ENCODE data around the gene PEPD. TPM values are rescaled to one million over a fixed set of nuclear protein-coding genes. Genes with fewer than 3 reads are reported as not detected.

Gene PEPD
- total RNA-seq, 1 experiment from 2014 or later = 40.5 TPM

DNA sequence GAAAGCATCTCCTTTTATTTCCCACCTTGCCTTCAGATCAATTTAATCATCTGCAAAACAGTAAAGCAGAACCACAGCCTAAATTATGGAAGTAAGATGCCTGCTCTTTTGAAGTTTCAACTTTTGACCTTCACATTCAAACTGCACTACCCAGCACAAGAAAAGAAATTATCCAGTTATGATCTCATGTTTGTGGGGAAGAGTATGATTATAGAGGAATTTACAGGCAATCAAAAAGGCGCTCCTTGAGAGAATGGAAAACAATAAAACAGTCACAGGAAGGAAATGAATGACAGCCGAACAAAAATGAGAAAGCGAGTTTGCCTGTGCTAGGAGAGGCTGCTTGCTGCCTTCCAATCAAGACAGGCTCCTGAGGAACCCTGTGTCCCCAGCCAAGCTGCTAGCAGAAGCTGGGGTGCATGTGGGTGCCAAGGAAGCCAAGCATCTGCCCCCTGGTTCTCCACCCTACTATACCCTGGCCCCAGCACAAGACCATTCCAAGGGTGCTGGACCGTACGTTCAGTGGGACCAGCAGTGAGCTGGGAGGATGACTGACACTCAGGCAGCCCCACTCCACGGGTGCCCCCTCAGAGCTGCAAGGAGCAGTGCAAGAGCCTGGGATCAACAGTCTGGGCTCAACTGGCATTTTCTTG, 47.8 kb downstream of the PEPD start:
- DNase-seq (ENCODE audit: low read depth, low spot score) (no peak), ATAC-seq (no peak)
- intact Hi-C loops (cut with micrococcal nuclease) = no loop called here
- Histone ChIP-seq H3K36me3 (ENCODE audit: control insufficient read depth in 1 of 2, insufficient read depth in 2 of 2, low read length in 2 of 2) (peaks cover 0 to 3% of the 10 kb centered on the region in 2 experiments; a peak in 1 of 4 replicates), H4K20me1 (ENCODE audit: insufficient read depth) (no peaks in the 10 kb centered on the region), H3K4me3 (replicated peaks in 1 of 2; ENCODE audit: low read depth in 1 of 2, low read length in 2 of 2) (no peak overlapping the region), H3K4me1 (ENCODE audit: control insufficient read depth in 1 of 2, insufficient read depth in 2 of 2, low read length in 2 of 2) (peaks cover 0 to 6% of the 10 kb centered on the region in 2 experiments; a peak in 1 of 4 replicates), H3K79me2 (ENCODE audit: insufficient read depth, low read length) (no peaks in the 10 kb centered on the region), H2AFZ (ENCODE audit: low read depth, low read length, poor library complexity, severe bottlenecking) (no peak overlapping the region), H3K27me3 (ENCODE audit: insufficient read depth, low read length) (no peaks in the 10 kb centered on the region), H3K9me3 (ENCODE audit: control insufficient read depth in 1 of 2, insufficient read depth in 1 of 2, low read depth in 1 of 2, low read length in 2 of 2) (no peaks in the 10 kb centered on the region), H3K9me2 (ENCODE audit: insufficient read depth) (no peaks in the 10 kb centered on the region), H3K27ac (ENCODE audit: low read depth, low read length) (no peak overlapping the region), H3K4me2 (ENCODE audit: low read length) (no peak overlapping the region), H3K9ac (ENCODE audit: low read length) (no peak overlapping the region)
- TF ChIP-seq EZH2 (IDR thresholded peaks at IDR 0.05) = no peak
- no peak for TF ChIP-seq YY1 (IDR thresholded peaks at IDR 0.05; ENCODE audit: extremely low read depth, insufficient replicate concordance, low read depth, low read length)
- no TSS peak for BruUV-seq (replicated peaks)
- ChIA-PET RAD21 (ENCODE audit: low non-redundant PET in 1 of 2, low total read pairs in 2 of 2, uncharacterized antibody in 2 of 2, unreplicated experiment in 2 of 2) (no interaction called here), POLR2A (no interaction called here), CTCF (no interaction called here)

DNA sequence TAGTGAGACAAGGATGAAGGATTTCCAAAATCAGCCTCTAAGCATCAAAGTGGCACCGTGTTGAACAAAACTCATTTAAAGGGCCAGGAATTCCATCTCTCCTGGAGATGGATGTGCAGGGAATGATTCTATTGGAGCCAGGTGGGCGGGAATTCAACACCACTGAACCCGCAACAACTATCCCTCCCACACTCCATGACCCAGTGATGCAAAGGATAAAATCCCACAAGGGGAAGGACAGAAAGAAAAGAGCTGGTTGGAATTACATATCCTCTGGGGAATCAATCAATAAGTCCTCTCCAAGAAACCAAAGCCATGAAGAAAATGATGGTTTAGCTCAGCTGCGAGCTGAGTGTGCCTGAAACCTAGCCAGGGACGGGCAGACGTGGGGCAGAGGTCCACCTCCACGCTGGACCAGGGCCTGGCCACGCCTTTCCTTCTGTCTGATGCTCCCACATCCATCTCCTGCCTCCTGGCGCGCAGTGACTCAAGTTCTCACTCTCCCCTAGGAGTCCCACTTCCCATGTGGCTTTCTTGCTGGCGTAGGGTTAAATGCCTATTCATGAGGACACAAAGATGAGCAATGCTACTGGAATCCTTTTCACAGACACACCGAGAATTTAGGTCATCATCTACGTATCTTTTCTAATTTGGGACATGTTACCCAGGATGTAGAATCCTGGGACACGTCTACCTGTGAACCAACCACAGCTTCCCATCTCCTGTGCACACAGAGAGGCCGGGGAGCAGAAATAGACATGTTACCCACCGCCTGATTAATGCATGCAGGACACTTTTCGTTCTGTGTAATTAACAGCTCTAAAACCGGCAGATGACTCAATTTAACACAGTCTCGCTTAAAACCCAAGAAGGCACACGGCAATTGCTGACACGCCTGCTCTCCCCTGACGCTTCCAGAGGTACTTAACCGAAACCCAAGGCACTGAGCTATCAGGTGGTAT, 48.6 kb downstream of the PEPD start:
- ChIA-PET RAD21 (ENCODE audit: low non-redundant PET in 1 of 2, low total read pairs in 2 of 2, uncharacterized antibody in 2 of 2, unreplicated experiment in 2 of 2) (no interaction called here), POLR2A (no interaction called here), CTCF (no interaction called here)
- Histone ChIP-seq H3K79me2 (ENCODE audit: insufficient read depth, low read length) (no peaks in the 10 kb centered on the region), H3K9me3 (ENCODE audit: control insufficient read depth in 1 of 2, insufficient read depth in 1 of 2, low read depth in 1 of 2, low read length in 2 of 2) (no peaks in the 10 kb centered on the region), H2AFZ (ENCODE audit: low read depth, low read length, poor library complexity, severe bottlenecking) (no peak overlapping the region), H3K9me2 (ENCODE audit: insufficient read depth) (no peaks in the 10 kb centered on the region), H3K27ac (ENCODE audit: low read depth, low read length) (no peak overlapping the region), H4K20me1 (ENCODE audit: insufficient read depth) (no peaks in the 10 kb centered on the region), H3K4me1 (ENCODE audit: control insufficient read depth in 1 of 2, insufficient read depth in 2 of 2, low read length in 2 of 2) (peaks cover 0 to 6% of the 10 kb centered on the region in 2 experiments; a peak in 1 of 4 replicates), H3K27me3 (ENCODE audit: insufficient read depth, low read length) (no peaks in the 10 kb centered on the region), H3K9ac (ENCODE audit: low read length) (no peak overlapping the region), H3K4me3 (replicated peaks in 1 of 2; ENCODE audit: low read depth in 1 of 2, low read length in 2 of 2) (no peak overlapping the region), H3K4me2 (ENCODE audit: low read length) (no peak overlapping the region), H3K36me3 (ENCODE audit: control insufficient read depth in 1 of 2, insufficient read depth in 2 of 2, low read length in 2 of 2) (peaks cover 0 to 3% of the 10 kb centered on the region in 2 experiments; a peak in 1 of 4 replicates)
- DNase-seq (ENCODE audit: low read depth, low spot score) (no peak), ATAC-seq (peak; percentile 55; the same call in 1 of the 2 replicates)
- TF ChIP-seq ZNF274 (IDR thresholded peaks at IDR 0.05; ENCODE audit: low read depth, low read length) = no peak
- no peak for TF ChIP-seq EZH2phosphoT487 (IDR thresholded peaks at IDR 0.05; ENCODE audit: borderline replicate concordance)
- TF ChIP-seq ZFX (IDR thresholded peaks at IDR 0.05) = no peak
- TF ChIP-seq CBX3 (IDR thresholded peaks at IDR 0.05; ENCODE audit: low read depth) = no peak
- no peak for TF ChIP-seq CEBPB (IDR thresholded peaks at IDR 0.05; ENCODE audit: low read depth)
- TF ChIP-seq, protein P1, sequence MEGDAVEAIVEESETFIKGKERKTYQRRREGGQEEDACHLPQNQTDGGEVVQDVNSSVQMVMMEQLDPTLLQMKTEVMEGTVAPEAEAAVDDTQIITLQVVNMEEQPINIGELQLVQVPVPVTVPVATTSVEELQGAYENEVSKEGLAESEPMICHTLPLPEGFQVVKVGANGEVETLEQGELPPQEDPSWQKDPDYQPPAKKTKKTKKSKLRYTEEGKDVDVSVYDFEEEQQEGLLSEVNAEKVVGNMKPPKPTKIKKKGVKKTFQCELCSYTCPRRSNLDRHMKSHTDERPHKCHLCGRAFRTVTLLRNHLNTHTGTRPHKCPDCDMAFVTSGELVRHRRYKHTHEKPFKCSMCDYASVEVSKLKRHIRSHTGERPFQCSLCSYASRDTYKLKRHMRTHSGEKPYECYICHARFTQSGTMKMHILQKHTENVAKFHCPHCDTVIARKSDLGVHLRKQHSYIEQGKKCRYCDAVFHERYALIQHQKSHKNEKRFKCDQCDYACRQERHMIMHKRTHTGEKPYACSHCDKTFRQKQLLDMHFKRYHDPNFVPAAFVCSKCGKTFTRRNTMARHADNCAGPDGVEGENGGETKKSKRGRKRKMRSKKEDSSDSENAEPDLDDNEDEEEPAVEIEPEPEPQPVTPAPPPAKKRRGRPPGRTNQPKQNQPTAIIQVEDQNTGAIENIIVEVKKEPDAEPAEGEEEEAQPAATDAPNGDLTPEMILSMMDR (IDR thresholded peaks at IDR 0.05 in 2 of 3, conservative IDR thresholded peaks at IDR 0.05 in 1 of 3; ENCODE audit: borderline replicate concordance in 1 of 3, insufficient read depth in 1 of 3, low read depth in 2 of 3, low read length in 2 of 3) = no peak
- TF ChIP-seq, protein P2, sequence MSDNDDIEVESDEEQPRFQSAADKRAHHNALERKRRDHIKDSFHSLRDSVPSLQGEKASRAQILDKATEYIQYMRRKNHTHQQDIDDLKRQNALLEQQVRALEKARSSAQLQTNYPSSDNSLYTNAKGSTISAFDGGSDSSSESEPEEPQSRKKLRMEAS (IDR thresholded peaks at IDR 0.05) = no peak
- no peak for TF ChIP-seq SIN3A (IDR thresholded peaks at IDR 0.05; ENCODE audit: low read depth)
- no peak for TF ChIP-seq EZH2 (IDR thresholded peaks at IDR 0.05)
- TF ChIP-seq SRF (IDR thresholded peaks at IDR 0.05; ENCODE audit: low read depth) = no peak
- no peak for TF ChIP-seq FOSL1 (IDR thresholded peaks at IDR 0.05; ENCODE audit: low read depth)
- no peak for TF ChIP-seq ELF1 (IDR thresholded peaks at IDR 0.05; ENCODE audit: borderline replicate concordance, low read depth)
- no peak for TF ChIP-seq POLR2A (IDR thresholded peaks at IDR 0.05; ENCODE audit: borderline replicate concordance, extremely low read depth, insufficient read depth, insufficient read length)
- TF ChIP-seq RAD21 (IDR thresholded peaks at IDR 0.05; ENCODE audit: low read depth) = no peak
- TF ChIP-seq JUND (IDR thresholded peaks at IDR 0.05) = no peak
- TF ChIP-seq, protein P3, sequence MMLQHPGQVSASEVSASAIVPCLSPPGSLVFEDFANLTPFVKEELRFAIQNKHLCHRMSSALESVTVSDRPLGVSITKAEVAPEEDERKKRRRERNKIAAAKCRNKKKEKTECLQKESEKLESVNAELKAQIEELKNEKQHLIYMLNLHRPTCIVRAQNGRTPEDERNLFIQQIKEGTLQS (IDR thresholded peaks at IDR 0.05) = no peak
- no peak for TF ChIP-seq YY1 (IDR thresholded peaks at IDR 0.05; ENCODE audit: extremely low read depth, insufficient replicate concordance, low read depth, low read length)
- intact Hi-C loops (cut with micrococcal nuclease) = no loop called here
- no TSS peak for BruUV-seq (replicated peaks)

Data from HCT116 (cell line).